Ovary (tissue), 3 donors: ENCODE results near the gene DRC3.

Experiments used
- CTCF ChIP-seq, 3 donors: fragments of 450-650 bp in 2 of 3; fragments of 200-600 bp in 1 of 3; IDR thresholded peaks; one replicate each; pipeline versions ENCODE4 v1.5.1 to v1.8.0; 2016 to 2022; ENCODE audit warnings: antibody characterized with exemption in 3 of 3, mild to moderate bottlenecking in 1 of 3
- EP300 ChIP-seq: sonication (generic); formaldehyde crosslinking; IDR thresholded peaks from one replicate; pipeline ENCODE4 v1.6.1; 2017; ENCODE audit warnings: antibody characterized with exemption
- POLR2A ChIP-seq: fragments of 450-650 bp; IDR thresholded peaks from one replicate; pipeline ENCODE4 v1.6.1; 2017; ENCODE audit warnings: antibody characterized with exemption, mild to moderate bottlenecking, moderate library complexity
- donor health status: DM: no; HTN: no; CAD: no.

GRCh38 chr17:18065546-18065945 lies 92.9 kb downstream of the DRC3 start:
- no peak for TF ChIP-seq CTCF (IDR thresholded peaks at IDR 0.05)
- no peak for TF ChIP-seq POLR2A
- TF ChIP-seq EP300: no peak
